Suprapubic skin (tissue), 4 donors: ENCODE data around the gene BARHL1.

Experiments used
- CTCF ChIP-seq, 2 donors: fragments of 200-600 bp in 1 of 2; fragments of 450-650 bp in 1 of 2; sonication (generic) in 1 of 2; IDR thresholded peaks; one replicate each; pipeline ENCODE4 v1.5.1; 2016 to 2019; ENCODE audit warnings: antibody characterized with exemption in 2 of 2, mild to moderate bottlenecking in 1 of 2, moderate library complexity in 1 of 2
- EP300 ChIP-seq: sonication (generic); formaldehyde crosslinking; IDR thresholded peaks from one replicate; pipeline ENCODE4 v1.6.1; 2017; ENCODE audit warnings: antibody characterized with exemption
- POLR2A ChIP-seq, 2 donors: fragments of 450-650 bp; IDR thresholded peaks; one replicate each; pipeline ENCODE4 v1.6.1; 2017; ENCODE audit warnings: antibody characterized with exemption in 2 of 2, mild to moderate bottlenecking in 2 of 2, moderate library complexity in 2 of 2
- POLR2AphosphoS5 ChIP-seq, 3 donors: sonication (generic); formaldehyde crosslinking; IDR thresholded peaks; one replicate each; pipeline ENCODE4 v1.6.1; 2017; ENCODE audit warnings: antibody characterized with exemption in 3 of 3

DNA sequence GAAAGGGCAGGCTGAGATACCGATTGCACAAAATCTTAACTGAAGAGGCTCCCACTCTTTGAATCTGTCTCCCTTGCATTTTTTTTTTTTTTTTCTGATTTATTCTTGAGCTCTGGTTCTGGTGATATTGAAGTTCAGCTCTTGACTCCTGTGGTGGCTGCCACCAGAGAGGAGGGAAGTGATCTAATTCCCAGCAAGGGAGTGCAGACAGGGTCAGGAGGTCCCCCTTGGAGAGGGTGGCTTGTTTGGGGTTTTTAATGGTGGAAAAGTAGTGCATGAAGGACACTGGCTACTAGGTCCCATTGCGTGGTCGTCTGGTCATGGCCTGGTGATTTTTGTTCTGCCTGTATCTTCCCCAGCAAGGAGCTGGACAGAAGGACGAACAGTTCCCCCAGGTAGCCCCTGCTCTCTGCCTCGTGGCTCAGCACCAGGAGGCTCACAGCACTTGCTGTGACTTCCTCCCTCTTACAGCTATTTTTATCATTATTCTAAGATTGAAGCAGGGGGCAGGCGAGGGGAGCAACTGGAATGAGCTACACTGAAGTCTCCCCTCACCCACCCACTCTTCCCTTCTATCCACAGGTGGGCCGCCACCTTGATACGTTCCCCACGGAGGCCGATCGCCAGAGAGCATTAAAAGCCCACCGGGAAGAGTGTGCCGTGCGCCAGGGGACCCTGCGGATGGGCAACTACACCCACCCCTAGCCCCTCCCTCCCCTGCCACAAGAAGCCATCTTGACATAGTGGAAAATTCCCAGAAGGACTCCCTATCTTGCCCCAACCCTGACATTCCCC is 10.4 kb upstream of the BARHL1 start:
- TF ChIP-seq CTCF (IDR thresholded peaks at IDR 0.05) (no peak), POLR2A (IDR thresholded peaks at IDR 0.05) (no peak), EP300 (no peak), POLR2AphosphoS5 (IDR thresholded peaks at IDR 0.05) (no peak)
